SK-N-SH (cell line): ENCODE results near the gene DIP2A. TPM values are rescaled to one million over a fixed set of nuclear protein-coding genes. Genes with fewer than 3 reads are reported as not detected.

ENCODE experiments used
- CTCF ChIA-PET: fragments of 300-600, 350-600 bp; formaldehyde crosslinking; extraction: SDS; loops from one replicate; lab custom pipeline; 2021; lab: Yijun Ruan, JAX
- POLR2A ChIA-PET: fragments of 350-600 bp; sonication (Branson Sonifier 250); formaldehyde crosslinking; extraction: SDS; loops from one replicate; lab custom pipeline; 2020; ENCODE audit warnings: antibody characterized with exemption, inconsistent platforms; lab: Yijun Ruan, JAX
- DNase-seq: peaks from one replicate; pipeline ENCODE4 v3.0.0; 2012
- H2AFZ ChIP-seq: fragments of 200-600 bp; sonication (generic); 2 replicates; pipeline ENCODE4 v1.8.1; 2016; ENCODE audit warnings: antibody characterized with exemption, mild to moderate bottlenecking, low read depth
- H3F3A ChIP-seq: fragments of 200-600 bp; sonication (generic); replicated peaks from 2 replicates; pipeline ENCODE3; 2016; ENCODE audit warnings: antibody characterized with exemption, mild to moderate bottlenecking; ENCODE audit not compliant: insufficient read depth
- H3K27ac ChIP-seq, 2 experiments: fragments of 200-500 bp in 1 of 2; fragments of 200-600 bp in 1 of 2; sonication (Bioruptor generic) in 1 of 2; sonication (generic), shearing (Covaris generic) in 1 of 2; 2 replicates each; pipeline versions ENCODE4 v1.5.1 to v1.6.1; 2014 to 2016; ENCODE audit warnings: low read depth in 2 of 2, inconsistent platforms in 1 of 2, low read length in 1 of 2, mild to moderate bottlenecking in 1 of 2, mixed read lengths in 1 of 2
- H3K27me3 ChIP-seq: fragments of 200-600 bp; sonication (generic), shearing (Covaris generic); 2 replicates; pipeline ENCODE4 v1.6.1; 2016; ENCODE audit warnings: mixed run types; ENCODE audit not compliant: insufficient read depth
- H3K36me3 ChIP-seq, 2 experiments: fragments of 200-500 bp in 1 of 2; fragments of 200-600 bp in 1 of 2; sonication (Bioruptor generic) in 1 of 2; sonication (generic) in 1 of 2; replicated peaks in 1 of 2; 2 replicates each; pipeline versions ENCODE3 to v1.5.1; 2014 to 2016; ENCODE audit warnings: low read length in 1 of 2, mild to moderate bottlenecking in 1 of 2; ENCODE audit not compliant: insufficient read depth in 2 of 2, control insufficient read depth in 1 of 2
- H3K4me1 ChIP-seq, 2 experiments: fragments of 200-500 bp in 1 of 2; fragments of 200-600 bp in 1 of 2; sonication (Bioruptor generic) in 1 of 2; sonication (generic), shearing (Covaris generic) in 1 of 2; 2 replicates each; pipeline versions ENCODE4 v1.5.1 to v1.6.1; 2014 to 2016; ENCODE audit warnings: low read depth in 1 of 2, low read length in 1 of 2, mixed run types in 1 of 2; ENCODE audit not compliant: insufficient read depth in 2 of 2, control insufficient read depth in 1 of 2
- H3K4me2 ChIP-seq: fragments of 200-600 bp; sonication (generic), shearing (Covaris generic); 2 replicates; pipeline ENCODE4 v1.6.1; 2017; ENCODE audit warnings: mixed run types
- H3K4me3 ChIP-seq, 2 experiments: fragments of 200-500 bp in 1 of 2; fragments of 200-600 bp in 1 of 2; sonication (Bioruptor generic) in 1 of 2; sonication (generic), shearing (Covaris generic) in 1 of 2; 2 replicates each; pipeline versions ENCODE4 v1.5.1 to v1.8.1; 2014 to 2016; ENCODE audit warnings: low read depth in 2 of 2, inconsistent platforms in 1 of 2, low read length in 1 of 2, mild to moderate bottlenecking in 1 of 2, mixed read lengths in 1 of 2, moderate library complexity in 1 of 2
- H3K79me2 ChIP-seq: fragments of 200-600 bp; sonication (generic); 2 replicates; pipeline ENCODE4 v1.8.1; 2017; ENCODE audit warnings: mild to moderate bottlenecking; ENCODE audit not compliant: insufficient read depth
- H3K9ac ChIP-seq: fragments of 200-600 bp; sonication (generic); 2 replicates; pipeline ENCODE4 v1.6.1; 2017; ENCODE audit warnings: mixed run types
- H3K9me2 ChIP-seq: fragments of 200-600 bp; sonication (generic); 2 replicates; pipeline ENCODE4 v1.6.1; 2017; ENCODE audit warnings: mixed run types
- H3K9me3 ChIP-seq: fragments of 200-600 bp; sonication (generic); 2 replicates; pipeline ENCODE4 v1.6.1; 2017; ENCODE audit warnings: mixed run types, mild to moderate bottlenecking, moderate library complexity
- H4K20me1 ChIP-seq: fragments of 200-600 bp; sonication (generic); 2 replicates; pipeline ENCODE4 v1.6.1; 2017; ENCODE audit warnings: mild to moderate bottlenecking, mixed run types; ENCODE audit not compliant: insufficient read depth
- CTCF ChIP-seq: fragments of 200-600 bp; sonication (generic); IDR thresholded peaks from 2 replicates; pipeline ENCODE4 v1.6.1; 2017; ENCODE audit warnings: antibody characterized with exemption, mild to moderate bottlenecking, moderate library complexity
- ELF1 ChIP-seq: IDR thresholded peaks from 2 replicates; pipeline ENCODE4 v1.4.0; 2012
- EP300 ChIP-seq, 2 experiments: IDR thresholded peaks; 2 replicates each; pipeline versions ENCODE4 v1.4.0 to v1.6.1; 2012; ENCODE audit warnings: borderline replicate concordance in 1 of 2, low read depth in 1 of 2, low read length in 1 of 2
- FOSL2 ChIP-seq: IDR thresholded peaks from 2 replicates; pipeline ENCODE4 v1.4.0; 2012; ENCODE audit warnings: low read depth, mild to moderate bottlenecking, moderate library complexity, borderline replicate concordance
- IRF3 ChIP-seq: fragments of 150-350 bp; IDR thresholded peaks from 2 replicates; pipeline ENCODE4 v1.6.1; 2016; ENCODE audit warnings: mild to moderate bottlenecking, low read depth, low read length
- JUND ChIP-seq: IDR thresholded peaks from 2 replicates; pipeline ENCODE4 v1.4.0; 2012
- MAX ChIP-seq: IDR thresholded peaks from 2 replicates; pipeline ENCODE4 v1.4.0; 2012; ENCODE audit warnings: low read depth
- MEF2A ChIP-seq: IDR thresholded peaks from 2 replicates; pipeline ENCODE4 v1.4.0; 2012; ENCODE audit warnings: low read depth, borderline replicate concordance
- RAD21 ChIP-seq: IDR thresholded peaks from 2 replicates; pipeline ENCODE4 v1.6.1; 2012; ENCODE audit warnings: mild to moderate bottlenecking, low read length
- RCOR1 ChIP-seq: fragments of 150-350 bp; IDR thresholded peaks from 2 replicates; pipeline ENCODE4 v1.6.1; 2017; ENCODE audit warnings: antibody characterized with exemption, low read length
- RXRA ChIP-seq: IDR thresholded peaks from 2 replicates; pipeline ENCODE4 v1.4.0; 2012; ENCODE audit warnings: low read depth, mild to moderate bottlenecking, borderline replicate concordance
- SMC3 ChIP-seq: IDR thresholded peaks from 2 replicates; pipeline ENCODE4 v1.6.1; 2012; ENCODE audit warnings: low read depth, low read length, improper control_type of control experiment
- TAF1 ChIP-seq: IDR thresholded peaks from 2 replicates; pipeline ENCODE4 v1.6.1; 2012; ENCODE audit warnings: low read depth, mild to moderate bottlenecking, low read length, moderate library complexity, borderline replicate concordance
- TEAD4 ChIP-seq: IDR thresholded peaks from 2 replicates; pipeline ENCODE4 v1.4.0; 2012; ENCODE audit warnings: mild to moderate bottlenecking, borderline replicate concordance; ENCODE audit not compliant: insufficient read depth
- USF2 ChIP-seq: fragments of 150-350 bp; IDR thresholded peaks from 2 replicates; pipeline ENCODE4 v1.6.1; 2017; ENCODE audit warnings: antibody characterized with exemption, low read length, low read depth, borderline replicate concordance
- ZBTB33 ChIP-seq: IDR thresholded peaks from 2 replicates; pipeline ENCODE4 v1.4.0; 2012; ENCODE audit warnings: low read depth, borderline replicate concordance
- WGBS: methylation state at CpG from one replicate; pipeline ENCODE4 v1.1.6; 2017; ENCODE audit warnings: low lambda C conversion rate; 5-methylcytosine and 5-hydroxymethylcytosine counted together
- polyA plus RNA-seq, 3 experiments: library from polyadenylated mRNA; depleted of rRNA; stranded (reverse); fragments of >200 nt; gene quantifications; 2 replicates each; pipeline ENCODE4 v1.2.3, GENCODE V29; 2012

The DIP2A gene
- polyA plus RNA-seq, 1 of the 3 experiments (the other 2 are of a cell fraction), result 26.9 TPM

- H3K4me1 ChIP-seq, result peaks cover 22 to 29% of the 10 kb centered on the region in 2 experiments; a peak in 3 of 4 replicates
- 0 out of 4 replicates have a peak overlapping the region, but pooled peaks of 1 of the 2 experiments have one; percentile 21 for H3K4me3 ChIP-seq
- no peaks in the 10 kb centered on the region for H3K9me3 ChIP-seq
- no peaks in the 10 kb centered on the region for H4K20me1 ChIP-seq
- 56% methylated on average over 4 of the region's 4 CpGs for WGBS
- DNase-seq, result no peak
- no peaks in the 10 kb centered on the region for H3K9me2 ChIP-seq
- no peaks in the 10 kb centered on the region for H3K27me3 ChIP-seq
- H3F3A ChIP-seq, result peaks cover 24% of the 10 kb centered on the region
- H3K4me2 ChIP-seq, result peak overlapping the region; percentile 98
- POLR2A ChIA-PET, result no interaction called here
- no peak overlapping the region for H2AFZ ChIP-seq
- peaks cover 56% of the 10 kb centered on the region for H3K79me2 ChIP-seq
- H3K9ac ChIP-seq, result peak overlapping the region; percentile 39; the same call in 1 of the 2 replicates
- peak overlapping the region; percentile 67 to 92; a peak in 3 of 4 replicates for H3K27ac ChIP-seq
- TF ChIP-seq TEAD4 (no peak), SMC3 (no peak), RXRA (no peak), TAF1 (no peak), EP300 (IDR thresholded peaks at IDR 0.05; ENCODE audit: borderline replicate concordance in 1 of 2, low read depth in 1 of 2, low read length in 1 of 2) (no peak), CTCF (no peak), IRF3 (no peak), JUND (no peak)
- TF ChIP-seq, all 33 proteins: peak for 0
- H3K36me3 ChIP-seq, result peaks cover 0 to 3% of the 10 kb centered on the region in 2 experiments
- CTCF ChIA-PET, result no interaction called here
These were observed 3.9 kb upstream of the DIP2A start for GRCh38 chr21:46454634-46455390.

GRCh38 chr21:46455575-46456385 is 2.9 kb upstream of the DIP2A start:
- H3K4me2 ChIP-seq, result peak overlapping the region; percentile 98
- H3K36me3 ChIP-seq, result peaks cover 0 to 3% of the 10 kb centered on the region in 2 experiments
- H4K20me1 ChIP-seq, result peaks cover 7% of the 10 kb centered on the region; the same call in 1 of the 2 replicates
- peak overlapping the region; percentile 39; the same call in 1 of the 2 replicates for H3K9ac ChIP-seq
- peak overlapping the region; percentile 67 to 92 for H3K27ac ChIP-seq
- no peak for DNase-seq
- WGBS, result 46% methylated on average over 9 of the region's 10 CpGs
- no peaks in the 10 kb centered on the region for H3K9me2 ChIP-seq
- peaks cover 25 to 29% of the 10 kb centered on the region in 2 experiments for H3K4me1 ChIP-seq
- H3K79me2 ChIP-seq, result peaks cover 56% of the 10 kb centered on the region
- ChIA-PET CTCF (no interaction called here), POLR2A (no interaction called here)
- H2AFZ ChIP-seq, result no peak overlapping the region
- no peaks in the 10 kb centered on the region for H3K27me3 ChIP-seq
- H3K9me3 ChIP-seq, result no peaks in the 10 kb centered on the region
- 0 out of 4 replicates have a peak overlapping the region, but pooled peaks of 1 of the 2 experiments have one; percentile 21 for H3K4me3 ChIP-seq
- H3F3A ChIP-seq, result peaks cover 24% of the 10 kb centered on the region
- TF ChIP-seq MAX (peak; percentile 55; the same call in 1 of the 2 replicates), ZBTB33 (no peak), USF2 (no peak), FOSL2 (peak; percentile 58; the same call in 1 of the 2 replicates), ELF1 (peak; percentile 62; the same call in 1 of the 2 replicates), RAD21 (no peak), RCOR1 (no peak), MEF2A (no peak), IRF3 (no peak), TAF1 (no peak), SMC3 (no peak)
